AG04450 (cell line): ENCODE measurements around the gene NSUN3. TPM values are rescaled to one million over a fixed set of nuclear protein-coding genes. Genes with fewer than 3 reads are reported as not detected.

Experiments
- CTCF ChIA-PET: fragments of 300-600, 350-600 bp; formaldehyde crosslinking; extraction: SDS; loops from one replicate; lab custom pipeline; 2022; ENCODE audit warnings: antibody characterized with exemption, inconsistent platforms; lab: Charles Lee
- POLR2A ChIA-PET: fragments of 350-600 bp; formaldehyde crosslinking; extraction: SDS; loops from one replicate; lab custom pipeline; 2021; ENCODE audit warnings: antibody characterized with exemption, inconsistent platforms; lab: Yijun Ruan, JAX
- DNase-seq: peaks from one replicate; pipeline ENCODE4 v3.0.0-alpha.2; 2011; ENCODE audit warnings: low read depth, low spot score
- H3K27ac ChIP-seq: one replicate; pipeline ENCODE4 v1.5.1; 2012; ENCODE audit warnings: low read depth, low read length, control low read depth
- H3K27me3 ChIP-seq: one replicate; pipeline ENCODE4 v1.6.0; 2012; ENCODE audit warnings: low read length; ENCODE audit not compliant: control insufficient read depth, insufficient read depth
- H3K4me3 ChIP-seq: 2 replicates; pipeline ENCODE4 v1.5.1; 2011; ENCODE audit warnings: mild to moderate bottlenecking, low read depth, low read length, control low read depth
- H3K9me3 ChIP-seq: 2 replicates; pipeline ENCODE4 v1.5.1; 2012; ENCODE audit warnings: low read length; ENCODE audit not compliant: control insufficient read depth, insufficient read depth
- CTCF ChIP-seq: IDR thresholded peaks from 2 replicates; pipeline ENCODE4 v1.5.1; 2011; ENCODE audit warnings: low read depth, low read length, control low read depth, inconsistent platforms
- polyA plus RNA-seq: library from polyadenylated mRNA; depleted of rRNA; stranded (reverse); fragments of >200 nt; gene quantifications from 2 replicates; pipeline ENCODE4 v1.2.3, GENCODE V29; 2011; rRNA removed

NSUN3 gene
- polyA plus RNA-seq, 1 experiment: 7.7 TPM

DNA sequence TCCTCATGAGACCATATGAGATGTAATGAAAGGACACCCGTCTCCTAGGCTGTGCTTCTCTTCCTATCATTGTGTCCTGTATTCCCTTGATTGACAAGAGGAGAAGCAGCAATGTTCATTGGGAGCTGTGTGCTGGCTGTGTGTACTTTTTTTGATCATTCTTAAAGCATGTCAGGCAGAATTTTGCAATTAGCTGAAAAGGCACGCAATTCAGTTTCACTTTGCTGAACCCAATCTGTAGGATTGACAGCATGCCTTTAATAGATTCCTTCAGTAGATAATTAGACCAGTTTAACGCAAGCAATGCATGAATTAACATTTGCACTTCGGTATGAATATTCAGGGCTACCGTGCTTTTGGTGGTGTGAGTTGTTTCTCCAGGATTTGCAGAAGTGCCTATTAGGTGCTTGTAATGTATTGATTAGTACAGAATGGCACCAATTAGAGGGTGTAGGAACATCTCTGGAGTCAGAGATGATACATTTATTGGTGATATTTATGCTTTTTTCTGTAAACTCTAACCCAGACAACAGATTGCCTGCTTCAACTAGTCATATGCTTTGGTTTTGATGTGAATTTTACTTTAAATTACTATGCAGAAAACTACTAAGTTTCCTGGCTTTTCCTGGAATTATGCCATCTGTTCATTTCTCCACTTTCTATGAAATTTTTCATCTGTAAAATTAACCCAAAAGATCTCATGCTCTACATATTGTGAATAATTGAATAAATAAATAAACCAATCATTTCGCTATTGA is 114.3 kb downstream of the NSUN3 start:
- Histone ChIP-seq H3K9me3 (no peaks in the 10 kb centered on the region), H3K4me3 (no peak overlapping the region), H3K27ac (no peak overlapping the region), H3K27me3 (no peaks in the 10 kb centered on the region)
- TF ChIP-seq CTCF: no peak
- DNase-seq: no peak
- ChIA-PET POLR2A (no interaction called here), CTCF (no interaction called here)

Other genes with a start within 250 kb of the NSUN3 start
- 9.3 and 11.5 TPM in 2 replicates for gene PROS1, start 89.2 kb upstream of the NSUN3 start, polyA plus RNA-seq
- gene ARL13B, start 82.9 kb upstream of the NSUN3 start, polyA plus RNA-seq: 4.4 and 6.3 TPM in 2 replicates
- gene STX19, start 34.5 kb upstream of the NSUN3 start, polyA plus RNA-seq: not detected in 2 replicates
- 3.4 and 4.0 TPM in 2 replicates for gene DHFR2, start 145 bp upstream of the NSUN3 start, polyA plus RNA-seq